CD4-positive, alpha-beta T cell treated with Interleukin-2 at 100 ng/mL for 4 hours (primary cell): Measurements from ENCODE around the gene MOK.

Source experiments
- DNase-seq: peaks from one replicate; pipeline ENCODE4 v3.0.0-alpha.2; 2020; ENCODE audit warnings: low spot score

Gene MOK

GRCh38 chr14:102180248-102180998, 124.5 kb downstream of the MOK start:
- DNase-seq = no peak
